IPS-18c (cell line): ENCODE results near the gene NBAS.
"Not testable (repeated sequence)": the region's sequence is repeated elsewhere in the genome, so short reads cannot be mapped to it uniquely, and the experiment has no call there.

Experiments used
- H3K4me3 ChIP-seq: 2 replicates; pipeline ENCODE4 v1.7.0; 2013; ENCODE audit warnings: low read depth, mild to moderate bottlenecking, low read length, moderate library complexity; ENCODE audit not compliant: insufficient read depth
- H3K9me3 ChIP-seq: one replicate; pipeline ENCODE4 v1.6.1; 2013; ENCODE audit warnings: mild to moderate bottlenecking, low read length, moderate library complexity; ENCODE audit not compliant: control insufficient read depth, insufficient read depth

The NBAS gene

GRCh38 chr2:15346624-15347023 is 214.5 kb downstream of the NBAS start:
- no peaks in the 10 kb centered on the region for H3K9me3 ChIP-seq
- H3K4me3 ChIP-seq: no peak overlapping the region

- no peaks in the 10 kb centered on the region for H3K9me3 ChIP-seq
Measured at GRCh38 chr2:15337996-15338666, 223.0 kb downstream of the NBAS start.

GRCh38 chr2:15334644-15335326 is 226.3 kb downstream of the NBAS start:
- Histone ChIP-seq H3K9me3 (no peaks in the 10 kb centered on the region), H3K4me3 (no peak overlapping the region)

More at GRCh38 chr2:15337996-15338666, 223.0 kb downstream of the NBAS start:
- H3K4me3 ChIP-seq: no peak overlapping the region

GRCh38 chr2:15331787-15332186 is 229.3 kb downstream of the NBAS start:
- no peak overlapping the region for H3K4me3 ChIP-seq
- H3K9me3 ChIP-seq: no peaks in the 10 kb centered on the region

GRCh38 chr2:15325296-15325695 is 235.8 kb downstream of the NBAS start:
- no peak overlapping the region for H3K4me3 ChIP-seq
- no peaks in the 10 kb centered on the region for H3K9me3 ChIP-seq

GRCh38 chr2:15323227-15323626 is 237.9 kb downstream of the NBAS start:
- Histone ChIP-seq H3K9me3 (no peaks in the 10 kb centered on the region), H3K4me3 (no peak overlapping the region)

- not testable (repeated sequence) for H3K4me3 ChIP-seq, H3K9me3 ChIP-seq
Measured at GRCh38 chr2:15321481-15321880, 239.7 kb downstream of the NBAS start.

GRCh38 chr2:15316370-15316814 is 244.7 kb downstream of the NBAS start:
- Histone ChIP-seq H3K4me3 (no peak overlapping the region; the same call in 1 of the 2 replicates), H3K9me3 (no peaks in the 10 kb centered on the region)

- no peaks in the 10 kb centered on the region for H3K9me3 ChIP-seq
- no peak overlapping the region for H3K4me3 ChIP-seq
Measured at GRCh38 chr2:15315411-15315810, 245.7 kb downstream of the NBAS start.

GRCh38 chr2:15313657-15314056 is 247.5 kb downstream of the NBAS start:
- no peak overlapping the region for H3K4me3 ChIP-seq
- no peaks in the 10 kb centered on the region for H3K9me3 ChIP-seq

- no peak overlapping the region for H3K4me3 ChIP-seq
- no peaks in the 10 kb centered on the region for H3K9me3 ChIP-seq
Measured at GRCh38 chr2:15311926-15312325, 249.2 kb downstream of the NBAS start.

GRCh38 chr2:15311201-15311907 is 249.8 kb downstream of the NBAS start:
- Histone ChIP-seq H3K9me3 (no peaks in the 10 kb centered on the region), H3K4me3 (no peak overlapping the region)

- H3K4me3 ChIP-seq: no peak overlapping the region
Measured at GRCh38 chr2:15307526-15307925, 253.6 kb downstream of the NBAS start.

GRCh38 chr2:15306706-15307105 is 254.4 kb downstream of the NBAS start:
- no peak overlapping the region for H3K4me3 ChIP-seq
- H3K9me3 ChIP-seq: no peaks in the 10 kb centered on the region

More at GRCh38 chr2:15307526-15307925, 253.6 kb downstream of the NBAS start:
- no peaks in the 10 kb centered on the region for H3K9me3 ChIP-seq

- no peaks in the 10 kb centered on the region for H3K9me3 ChIP-seq
- no peak overlapping the region for H3K4me3 ChIP-seq
Measured at GRCh38 chr2:15303874-15304273, 257.3 kb downstream of the NBAS start.

GRCh38 chr2:15302154-15302553 is 259.0 kb downstream of the NBAS start:
- Histone ChIP-seq H3K9me3 (no peaks in the 10 kb centered on the region), H3K4me3 (no peak overlapping the region)

GRCh38 chr2:15300624-15301573 is 260.2 kb downstream of the NBAS start:
- H3K9me3 ChIP-seq: no peaks in the 10 kb centered on the region
- H3K4me3 ChIP-seq: no peak overlapping the region
